ENCODE measurements around the gene MROH9.
"Not testable (repeated sequence)": the region's sequence is repeated elsewhere in the genome, so short reads cannot be mapped to it uniquely, and the experiment has no call there.

MROH9 gene

DNA sequence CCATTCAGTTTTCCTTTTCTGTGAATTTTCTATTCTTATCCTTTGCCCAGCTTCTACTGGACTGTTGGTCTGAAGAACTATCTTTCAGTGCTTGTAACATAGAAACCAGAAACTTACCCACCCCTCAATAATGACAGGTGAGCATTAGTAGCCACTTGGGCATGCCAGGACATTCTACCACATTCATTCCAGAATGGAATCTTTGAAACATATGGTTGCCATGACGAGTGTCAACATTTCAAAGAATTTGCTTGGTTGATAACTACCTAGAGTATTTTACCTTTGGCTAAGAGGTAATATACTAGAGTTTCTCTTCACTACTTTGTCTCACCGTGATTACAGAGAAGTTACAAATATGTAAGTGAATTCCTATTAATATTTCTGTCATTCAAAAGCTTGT is at the start of gene MROH9:
TSS of gene MROH9 (plus strand) at position 304 of the 400 bp plus-strand sequence. CDS start 10,023 bp downstream, outside the sequence.
- DNase-seq (ENCODE audit: low read depth in 2 of 2) = no peak

GRCh38 chr1:170885551-170885950 is 49.8 kb upstream of the MROH9 start:
- no peak for DNase-seq (ENCODE audit: low read depth in 2 of 2)

GRCh38 chr1:170886460-170886859 is 48.9 kb upstream of the MROH9 start:
- DNase-seq (ENCODE audit: low read depth in 2 of 2) = no peak

DNA sequence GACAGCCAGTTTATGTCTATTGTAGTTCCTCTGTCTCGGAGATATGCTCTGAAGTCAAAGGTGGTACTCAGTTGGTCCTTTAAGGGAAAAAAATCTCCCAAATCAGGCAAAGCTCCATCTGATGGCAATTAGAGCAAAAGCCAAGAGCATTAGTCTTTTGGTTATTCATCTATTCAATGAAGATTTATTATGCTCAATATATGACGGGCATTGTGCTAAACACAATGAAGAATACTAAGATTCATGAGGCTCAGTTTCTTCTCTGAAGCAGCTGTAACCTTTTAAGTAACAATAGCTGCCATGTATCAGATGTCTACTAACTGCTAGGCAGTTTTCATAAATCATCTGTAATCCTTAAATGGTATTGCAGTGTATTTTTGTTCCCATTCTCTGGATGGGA is 47.6 kb upstream of the MROH9 start:
- DNase-seq (ENCODE audit: low read depth in 2 of 2) = no peak

DNA sequence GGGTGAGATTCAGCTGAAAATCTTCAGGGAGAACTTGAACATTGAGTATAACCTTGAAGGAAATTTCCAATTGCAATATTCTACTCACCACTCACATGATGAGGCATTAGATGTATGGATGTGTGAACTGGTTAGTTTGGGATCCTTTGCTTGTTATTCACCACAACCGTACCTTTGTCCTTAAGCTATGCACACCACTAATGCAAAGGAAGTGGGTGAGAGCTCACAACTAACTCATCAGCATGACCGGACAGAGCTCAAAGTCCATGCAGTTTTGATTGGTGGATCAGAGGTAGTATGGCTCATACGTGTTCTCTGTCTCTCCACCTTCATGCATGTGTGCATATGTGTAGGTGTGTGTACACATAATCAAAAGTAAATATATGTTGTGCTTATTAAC is 43.5 kb upstream of the MROH9 start:
- no peak for DNase-seq (ENCODE audit: low read depth in 2 of 2)

DNA sequence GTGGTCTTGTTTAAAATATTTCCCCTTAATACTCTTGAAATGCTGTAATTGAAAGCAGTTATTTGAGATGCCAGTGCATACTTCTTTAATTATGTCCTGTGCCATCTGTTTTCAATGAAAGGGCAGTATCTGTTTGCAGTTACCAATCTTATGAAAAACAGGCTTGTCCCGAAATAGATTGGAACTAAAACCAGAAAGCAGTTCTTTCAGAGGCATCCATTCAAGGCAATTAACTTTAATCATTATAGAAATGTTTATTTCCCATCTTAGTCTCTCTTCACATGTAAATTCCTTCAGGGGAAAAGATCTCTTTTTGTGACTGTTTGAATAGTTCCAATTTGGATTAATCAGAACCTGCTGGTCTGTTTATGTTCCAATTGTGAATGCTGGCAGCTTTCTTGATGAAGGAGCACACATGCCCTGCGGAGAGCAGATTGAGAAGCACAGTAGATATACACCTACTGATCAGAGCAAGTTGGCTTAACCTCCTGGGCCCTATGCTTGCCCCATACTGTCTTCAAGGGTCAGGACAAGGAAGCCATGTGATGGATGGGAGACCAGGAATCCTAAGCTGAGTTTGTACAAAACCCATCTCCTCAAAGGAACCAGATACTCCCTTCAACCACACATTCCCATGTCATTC is 41.6 kb upstream of the MROH9 start:
- DNase-seq (ENCODE audit: low read depth in 2 of 2) = no peak

DNA sequence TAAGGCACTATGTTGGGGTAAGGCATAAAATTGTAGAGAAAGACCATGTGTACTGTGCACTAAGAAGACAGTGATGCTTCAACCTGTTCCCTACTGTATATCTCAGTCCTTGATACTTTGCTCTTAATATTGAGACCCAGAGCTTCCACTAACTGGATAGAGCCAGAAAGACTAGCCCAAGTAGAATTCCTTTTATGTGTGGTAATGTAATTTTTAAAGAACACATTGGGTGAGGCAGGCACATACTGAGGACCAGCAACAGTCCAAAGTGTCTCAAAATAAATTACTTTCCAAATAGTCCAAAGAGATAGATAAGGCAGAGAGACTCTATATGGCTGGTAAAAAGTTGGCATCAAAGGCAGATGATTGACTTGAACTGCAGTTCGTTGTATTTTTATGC is 31.4 kb upstream of the MROH9 start:
- DNase-seq (ENCODE audit: low read depth in 2 of 2) = no peak

DNA sequence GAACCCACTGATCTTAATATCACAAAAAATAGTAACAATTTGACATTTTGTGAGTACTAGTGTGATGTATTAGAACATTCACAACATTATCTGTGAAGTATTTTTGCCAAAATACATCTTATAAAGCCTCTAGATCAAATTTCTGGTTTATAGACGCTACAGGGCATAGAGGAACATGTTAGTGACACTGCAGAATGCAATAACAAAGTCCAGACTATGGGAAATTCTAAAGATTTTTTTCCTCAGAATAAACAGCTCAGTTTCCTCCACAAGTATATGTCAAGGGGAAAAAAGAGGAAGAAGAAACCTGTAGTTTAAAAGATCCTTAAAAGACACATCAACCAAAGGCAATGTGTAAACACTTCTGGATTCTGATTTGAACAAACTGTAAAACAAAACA is 26.4 kb upstream of the MROH9 start:
- DNase-seq (ENCODE audit: low read depth in 2 of 2) = no peak

- DNase-seq (ENCODE audit: low read depth in 2 of 2) = no peak
These were observed 25.1 kb upstream of the MROH9 start for GRCh38 chr1:170910273-170910672.

DNA sequence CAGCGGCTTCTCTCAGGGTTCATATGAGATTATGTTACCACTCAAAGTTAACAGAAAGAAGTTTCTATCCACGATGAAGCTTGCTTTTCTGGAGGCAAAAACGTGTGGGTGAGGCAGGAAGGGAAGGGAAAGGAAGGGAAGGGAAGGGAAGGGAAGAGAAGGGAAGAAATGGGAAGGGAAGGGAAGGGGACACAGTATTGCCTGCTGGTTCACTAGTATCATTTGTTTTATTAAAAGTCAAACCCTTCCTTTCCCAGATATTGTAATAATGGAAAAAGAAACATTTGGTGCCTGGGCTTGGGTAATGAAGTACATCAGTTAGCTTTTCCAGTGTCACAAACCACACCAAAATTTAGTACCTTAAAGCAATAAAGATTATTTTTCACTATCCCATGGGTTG is 18.0 kb upstream of the MROH9 start:
- DNase-seq (ENCODE audit: low read depth in 2 of 2) = no peak

- not testable (repeated sequence) for DNase-seq (ENCODE audit: low read depth in 2 of 2)
These were observed 10.7 kb upstream of the MROH9 start for GRCh38 chr1:170924656-170925055.

DNA sequence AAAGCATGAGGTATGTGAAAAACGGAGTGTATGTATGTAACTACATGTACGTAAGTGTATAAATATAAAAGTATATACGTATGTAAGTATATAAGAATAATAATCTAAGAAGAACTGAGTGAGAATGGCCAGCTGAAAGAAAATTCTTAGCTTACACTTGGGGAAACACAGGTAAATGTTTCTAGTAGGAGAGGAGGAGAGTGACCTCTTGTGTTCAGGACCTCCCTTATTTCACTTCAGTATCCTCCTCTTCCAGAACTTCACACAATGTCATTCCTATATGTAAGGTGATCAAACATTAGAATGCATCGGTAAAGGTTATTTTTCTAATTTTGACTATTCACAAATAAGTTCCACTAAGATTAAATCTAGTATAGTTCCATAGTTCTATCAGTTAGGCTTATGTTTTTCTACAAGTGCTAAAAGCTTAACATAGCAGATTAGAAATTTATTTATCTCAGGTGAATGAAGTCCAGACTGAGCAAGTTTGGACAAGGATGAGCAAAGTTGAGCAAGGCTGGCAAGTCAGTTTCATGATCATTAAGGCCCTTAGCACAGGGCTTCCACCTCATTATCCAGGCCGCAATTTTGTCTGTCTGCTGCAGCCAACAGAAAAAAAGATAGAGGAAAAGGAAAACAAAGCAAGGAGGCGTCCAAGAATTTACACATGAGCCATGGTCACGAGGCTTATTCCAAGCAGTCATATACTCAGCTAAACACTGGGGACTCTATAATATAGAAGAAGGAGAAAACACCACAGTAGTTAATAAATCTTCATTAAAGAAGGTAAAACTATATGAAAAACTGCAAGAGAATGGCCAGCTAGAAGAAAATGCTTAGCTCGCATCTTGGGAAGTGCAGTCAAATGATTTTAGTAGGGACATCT is 7.1 kb upstream of the MROH9 start:
- DNase-seq (ENCODE audit: low read depth in 2 of 2) = no peak

DNA sequence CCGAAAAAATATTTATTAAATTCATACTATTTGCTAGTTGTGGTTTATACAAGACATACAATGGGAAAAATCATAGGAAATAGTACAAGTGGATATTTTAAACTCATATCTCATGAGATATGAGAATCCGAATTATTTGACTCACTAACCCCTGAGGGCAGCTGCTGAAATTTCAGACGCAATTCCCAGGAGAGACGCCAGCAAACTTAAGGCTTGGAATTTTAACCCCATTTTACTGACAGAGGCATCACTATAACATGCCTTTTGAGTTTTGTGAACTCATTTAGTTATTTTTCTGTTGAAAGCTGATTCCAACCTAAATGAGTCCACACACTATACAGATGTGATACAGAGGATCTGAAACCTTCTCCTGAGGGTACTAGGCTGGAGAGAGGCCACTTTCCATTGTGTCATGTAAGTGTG is 5.9 kb upstream of the MROH9 start:
- DNase-seq (ENCODE audit: low read depth in 2 of 2) = no peak

DNA sequence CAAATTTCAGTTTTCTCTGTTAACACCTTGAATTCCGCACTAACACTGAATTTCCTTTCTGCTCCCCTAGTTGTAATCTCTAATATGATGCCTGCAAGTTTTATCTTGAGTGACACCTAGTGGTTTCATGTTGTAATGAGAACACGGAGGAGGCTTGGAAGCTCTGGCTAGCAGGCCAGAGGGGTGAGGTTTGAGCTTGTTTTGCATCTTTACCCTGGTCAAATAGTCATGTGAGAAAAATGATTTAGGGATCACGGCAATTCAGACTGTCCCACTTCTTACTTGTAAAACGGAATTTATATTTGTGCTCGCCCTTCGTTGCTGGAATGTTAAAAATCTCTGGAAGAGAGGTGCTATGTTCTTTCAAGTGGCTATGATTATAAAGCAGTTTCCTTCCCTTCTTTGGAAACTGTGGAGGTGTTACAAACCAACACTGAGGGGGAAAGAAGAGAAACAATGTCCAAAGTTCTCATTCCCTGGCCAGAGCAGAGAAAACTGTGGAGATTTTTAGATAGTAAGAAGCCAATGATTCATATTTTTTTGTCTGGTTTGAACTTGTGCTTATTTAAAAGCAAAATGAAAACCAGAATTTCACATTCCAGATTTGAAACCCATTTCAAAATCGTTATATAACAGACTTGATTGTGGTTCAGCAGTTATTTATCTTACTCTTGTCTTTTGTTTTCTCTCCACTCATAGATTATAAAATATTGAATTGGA is 5.3 kb upstream of the MROH9 start:
- no peak for DNase-seq (ENCODE audit: low read depth in 2 of 2)

GRCh38 chr1:170931650-170932049 is 3.7 kb upstream of the MROH9 start:
- DNase-seq (ENCODE audit: low read depth in 2 of 2) = no peak

GRCh38 chr1:170932236-170932635 is 3.1 kb upstream of the MROH9 start:
- DNase-seq (ENCODE audit: low read depth in 2 of 2) = no peak

DNA sequence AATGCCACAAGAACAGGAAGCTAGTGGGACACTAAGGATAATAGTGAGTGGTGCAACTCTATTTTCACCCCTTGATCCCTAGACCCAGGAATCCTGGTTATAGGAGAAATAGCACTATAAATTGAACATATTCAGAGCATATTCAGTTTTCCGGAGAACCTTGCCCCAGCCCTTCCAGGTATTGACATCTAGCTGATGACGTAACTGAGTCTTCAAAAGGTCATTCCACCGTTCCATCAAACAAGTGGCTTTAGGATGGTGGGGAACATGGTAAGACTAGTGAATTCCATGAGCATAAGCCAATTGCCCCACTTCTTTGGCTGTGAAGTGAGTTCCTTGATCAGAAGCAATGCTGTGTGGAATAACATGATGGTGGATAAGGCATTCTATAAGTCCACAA is 2.9 kb downstream of the MROH9 start:
- no peak for DNase-seq (ENCODE audit: low read depth in 2 of 2)

GRCh38 chr1:170939476-170939875 is 4.1 kb downstream of the MROH9 start:
- DNase-seq (ENCODE audit: low read depth in 2 of 2) = no peak

DNA sequence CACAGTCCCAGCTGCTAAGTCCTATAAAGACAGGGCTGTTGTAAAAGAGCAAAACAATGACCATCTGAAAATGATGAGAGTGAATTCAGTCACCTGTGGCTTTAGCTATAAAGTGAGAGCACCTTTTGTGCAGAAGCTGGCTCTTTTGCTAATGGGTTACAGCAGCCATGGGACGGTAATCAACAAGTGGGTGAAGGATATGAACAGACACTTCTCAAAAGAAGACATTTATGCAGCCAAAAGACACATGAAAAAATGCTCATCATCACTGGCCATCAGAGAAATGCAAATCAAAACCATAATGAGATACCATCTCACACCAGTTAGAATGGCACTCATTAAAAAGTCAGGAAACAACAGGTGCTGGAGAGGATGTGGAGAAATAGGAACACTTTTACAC is 16.4 kb downstream of the MROH9 start:
- DNase-seq (ENCODE audit: low read depth in 2 of 2) = not testable (repeated sequence)

GRCh38 chr1:170959385-170959784 is 24.1 kb downstream of the MROH9 start:
- DNase-seq (ENCODE audit: low read depth in 2 of 2) = no peak

GRCh38 chr1:170964506-170964905 is 29.2 kb downstream of the MROH9 start:
- DNase-seq (ENCODE audit: low read depth in 2 of 2) = no peak

DNA sequence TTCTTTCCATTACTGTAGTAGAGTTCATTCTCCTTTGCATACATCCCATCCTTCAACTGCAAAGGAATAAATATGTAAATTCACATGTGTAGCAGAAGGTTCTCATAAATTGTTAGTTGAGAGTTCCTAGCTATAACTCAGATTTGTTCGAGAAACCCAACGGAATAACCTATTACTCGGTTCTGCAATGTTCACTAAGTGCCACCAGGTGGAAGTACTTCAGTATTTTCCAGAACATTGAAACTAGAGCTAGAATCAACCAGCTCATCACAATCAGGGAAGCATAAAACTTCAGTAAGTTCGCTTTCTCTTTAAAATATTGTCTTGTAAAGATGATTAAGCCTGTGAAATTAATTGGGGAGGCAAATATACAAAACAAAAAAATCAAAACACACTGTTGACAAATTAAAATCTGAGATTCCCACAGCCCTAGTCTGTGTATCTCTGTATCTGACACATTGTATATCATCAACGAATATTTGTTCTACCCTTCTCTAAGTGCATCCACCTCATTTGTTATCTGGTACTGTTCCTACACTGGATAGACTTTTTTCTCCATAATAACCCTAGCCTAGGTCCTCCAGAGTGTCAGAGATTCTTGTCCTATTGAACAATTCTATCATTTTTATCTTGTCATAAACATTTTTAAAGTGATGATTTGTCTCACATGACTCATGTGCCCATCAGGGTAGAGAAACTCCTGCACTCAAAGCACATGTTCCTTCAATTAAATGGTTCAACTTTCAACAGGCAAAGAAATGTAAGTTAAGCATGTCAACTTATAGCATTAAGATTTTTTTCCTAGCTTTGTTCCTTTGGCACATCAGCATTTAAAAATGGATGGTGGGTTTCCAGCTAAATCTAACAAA is 31.9 kb downstream of the MROH9 start:
- DNase-seq (ENCODE audit: low read depth in 2 of 2) = no peak
